ENCODE data around the gene PACSIN1. TPM values are rescaled to one million over a fixed set of nuclear protein-coding genes. Genes with fewer than 3 reads are reported as not detected.

Gene PACSIN1
- polyA plus RNA-seq, 1 donor (not counting 4 experiments of a cell fraction or from before 2014, with no cell fraction given) = not detected

DNA sequence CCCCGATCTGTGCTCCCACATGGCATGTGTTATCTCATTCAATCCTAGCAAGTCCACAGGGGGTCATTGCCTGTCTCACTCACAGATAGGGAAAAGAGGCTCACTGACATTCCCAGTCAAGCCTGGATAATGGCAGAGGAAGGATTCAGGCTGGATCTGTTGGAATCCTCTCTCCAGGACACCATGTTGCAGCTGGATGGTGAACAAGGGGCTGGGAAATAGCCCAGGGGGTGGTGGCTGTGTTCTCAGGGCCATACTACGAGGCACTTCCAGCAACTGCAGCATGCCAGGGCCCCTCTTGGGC is 95.3 kb downstream of the PACSIN1 start:
- Histone ChIP-seq H3K9ac (ENCODE audit: control insufficient read depth, extremely low read depth, insufficient read depth, low read length) (no peak overlapping the region), H3K27ac (ENCODE audit: control insufficient read depth, insufficient read depth, low read length) (no peak overlapping the region), H3K4me3 (ENCODE audit: control insufficient read depth in 2 of 3, extremely low read depth in 1 of 3, insufficient read depth in 2 of 3, low read depth in 1 of 3, low read length in 3 of 3) (no peak overlapping the region), H3K4me2 (ENCODE audit: control insufficient read depth, extremely low read depth, insufficient read depth, low read depth, low read length) (no peak overlapping the region), H3K79me2 (ENCODE audit: control insufficient read depth, insufficient read depth, low read length) (no peaks in the 10 kb centered on the region), H3K9me3 (ENCODE audit: control insufficient read depth, low read depth, low read length) (no peaks in the 10 kb centered on the region), H2AFZ (ENCODE audit: control insufficient read depth, low read length) (no peak overlapping the region), H3K4me1 (ENCODE audit: control insufficient read depth, extremely low read depth, insufficient read depth, low read length) (peaks cover 2% of the 10 kb centered on the region), H4K20me1 (ENCODE audit: control insufficient read depth, extremely low read depth, insufficient read depth, low read length) (no peaks in the 10 kb centered on the region), H3K36me3 (ENCODE audit: control insufficient read depth in 2 of 2, extremely low read depth in 1 of 2, insufficient read depth in 2 of 2, low read length in 2 of 2) (no peaks in the 10 kb centered on the region), H3K27me3 (ENCODE audit: control insufficient read depth, extremely low read depth, insufficient read depth, low read length) (peaks cover 10% of the 10 kb centered on the region), H3K9me1 (ENCODE audit: control insufficient read depth, extremely low read depth, insufficient read depth, low read length) (no peaks in the 10 kb centered on the region)
- FAIRE-seq = no peak
- dilution Hi-C loops (cut with MboI; ENCODE audit: extremely low pct_ligation_motif_present, low sequenced_read_pairs) = no loop called here
- no peak for DNase-seq (ENCODE audit: low read depth, low spot score)
- TF ChIP-seq, protein P1, sequence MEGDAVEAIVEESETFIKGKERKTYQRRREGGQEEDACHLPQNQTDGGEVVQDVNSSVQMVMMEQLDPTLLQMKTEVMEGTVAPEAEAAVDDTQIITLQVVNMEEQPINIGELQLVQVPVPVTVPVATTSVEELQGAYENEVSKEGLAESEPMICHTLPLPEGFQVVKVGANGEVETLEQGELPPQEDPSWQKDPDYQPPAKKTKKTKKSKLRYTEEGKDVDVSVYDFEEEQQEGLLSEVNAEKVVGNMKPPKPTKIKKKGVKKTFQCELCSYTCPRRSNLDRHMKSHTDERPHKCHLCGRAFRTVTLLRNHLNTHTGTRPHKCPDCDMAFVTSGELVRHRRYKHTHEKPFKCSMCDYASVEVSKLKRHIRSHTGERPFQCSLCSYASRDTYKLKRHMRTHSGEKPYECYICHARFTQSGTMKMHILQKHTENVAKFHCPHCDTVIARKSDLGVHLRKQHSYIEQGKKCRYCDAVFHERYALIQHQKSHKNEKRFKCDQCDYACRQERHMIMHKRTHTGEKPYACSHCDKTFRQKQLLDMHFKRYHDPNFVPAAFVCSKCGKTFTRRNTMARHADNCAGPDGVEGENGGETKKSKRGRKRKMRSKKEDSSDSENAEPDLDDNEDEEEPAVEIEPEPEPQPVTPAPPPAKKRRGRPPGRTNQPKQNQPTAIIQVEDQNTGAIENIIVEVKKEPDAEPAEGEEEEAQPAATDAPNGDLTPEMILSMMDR (optimal IDR thresholded peaks at IDR 0.05 in 1 of 3, IDR thresholded peaks at IDR 0.05 in 1 of 3, conservative IDR thresholded peaks at IDR 0.05 in 1 of 3; ENCODE audit: extremely low read depth in 1 of 3, insufficient read depth in 2 of 3, low read length in 3 of 3) = no peak
- no peak for TF ChIP-seq EZH2 (IDR thresholded peaks at IDR 0.05; ENCODE audit: low read length)

DNA sequence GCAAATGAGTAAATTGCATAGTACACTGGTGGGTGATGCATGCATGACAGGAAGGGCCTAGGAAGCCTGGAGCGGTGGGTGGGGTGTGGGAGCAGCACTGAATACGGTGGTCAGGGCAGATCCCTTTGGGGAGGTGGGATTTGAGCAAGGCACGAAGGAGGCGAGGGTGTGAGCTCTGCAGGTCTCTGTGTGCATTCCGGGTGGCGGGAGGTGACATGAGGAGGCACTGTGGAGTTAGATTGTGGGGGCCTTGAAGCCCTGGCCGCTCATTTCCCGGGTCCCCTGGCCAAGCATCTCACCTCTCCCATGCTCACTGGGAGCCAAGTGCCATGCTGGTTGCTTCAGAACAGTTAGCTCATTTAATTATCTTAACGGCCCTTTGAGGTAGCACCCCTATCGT is 96.5 kb downstream of the PACSIN1 start:
- dilution Hi-C loops (cut with MboI; ENCODE audit: extremely low pct_ligation_motif_present, low sequenced_read_pairs) = no loop called here
- Histone ChIP-seq H4K20me1 (ENCODE audit: control insufficient read depth, extremely low read depth, insufficient read depth, low read length) (no peaks in the 10 kb centered on the region), H3K9me1 (ENCODE audit: control insufficient read depth, extremely low read depth, insufficient read depth, low read length) (no peaks in the 10 kb centered on the region), H2AFZ (ENCODE audit: control insufficient read depth, low read length) (no peak overlapping the region), H3K4me1 (ENCODE audit: control insufficient read depth, extremely low read depth, insufficient read depth, low read length) (peaks cover 2% of the 10 kb centered on the region), H3K27ac (ENCODE audit: control insufficient read depth, insufficient read depth, low read length) (no peak overlapping the region), H3K4me3 (ENCODE audit: control insufficient read depth in 2 of 3, extremely low read depth in 1 of 3, insufficient read depth in 2 of 3, low read depth in 1 of 3, low read length in 3 of 3) (no peak overlapping the region), H3K27me3 (ENCODE audit: control insufficient read depth, extremely low read depth, insufficient read depth, low read length) (peaks cover 10% of the 10 kb centered on the region), H3K4me2 (ENCODE audit: control insufficient read depth, extremely low read depth, insufficient read depth, low read depth, low read length) (no peak overlapping the region), H3K9ac (ENCODE audit: control insufficient read depth, extremely low read depth, insufficient read depth, low read length) (no peak overlapping the region), H3K9me3 (ENCODE audit: control insufficient read depth, low read depth, low read length) (no peaks in the 10 kb centered on the region), H3K36me3 (ENCODE audit: control insufficient read depth in 2 of 2, extremely low read depth in 1 of 2, insufficient read depth in 2 of 2, low read length in 2 of 2) (no peaks in the 10 kb centered on the region), H3K79me2 (ENCODE audit: control insufficient read depth, insufficient read depth, low read length) (no peaks in the 10 kb centered on the region)
- DNase-seq (ENCODE audit: low read depth, low spot score) (no peak), FAIRE-seq (no peak)
- TF ChIP-seq EZH2 (IDR thresholded peaks at IDR 0.05; ENCODE audit: low read length) = no peak
- TF ChIP-seq, protein P1 (optimal IDR thresholded peaks at IDR 0.05 in 1 of 3, IDR thresholded peaks at IDR 0.05 in 1 of 3, conservative IDR thresholded peaks at IDR 0.05 in 1 of 3; ENCODE audit: extremely low read depth in 1 of 3, insufficient read depth in 2 of 3, low read length in 3 of 3) = no peak

All from keratinocyte (primary cell).